ENCODE data around the gene HOTAIR.

HOTAIR gene

GRCh38 chr12:53983568-53983949, 8.8 kb upstream of the HOTAIR start (continued):
- no peak for TF ChIP-seq PATZ1 (CRISPR knock-in tag; IDR thresholded peaks at IDR 0.05; ENCODE audit: borderline replicate concordance)
- TF ChIP-seq ZFP30 (CRISPR knock-in tag; IDR thresholded peaks at IDR 0.05) = no peak
- TF ChIP-seq ESRRG (CRISPR knock-in tag; IDR thresholded peaks at IDR 0.05) = no peak
- TF ChIP-seq PPARA (CRISPR knock-in tag; IDR thresholded peaks at IDR 0.05; ENCODE audit: borderline replicate concordance) = no peak
- no peak for TF ChIP-seq TCF4 (CRISPR knock-in tag; IDR thresholded peaks at IDR 0.05; ENCODE audit: borderline replicate concordance)
- TF ChIP-seq ZFP3 (CRISPR knock-in tag; IDR thresholded peaks at IDR 0.05) = no peak
- no peak for TF ChIP-seq ISL1 (CRISPR knock-in tag; IDR thresholded peaks at IDR 0.05)
- no peak for TF ChIP-seq GLIS3 (CRISPR knock-in tag; IDR thresholded peaks at IDR 0.05)
- no peak for TF ChIP-seq ZC3H10 (CRISPR knock-in tag; IDR thresholded peaks at IDR 0.05)

- no peak for TF ChIP-seq POU6F1 (CRISPR knock-in tag; IDR thresholded peaks at IDR 0.05; ENCODE audit: borderline replicate concordance, low read depth)
- no peak for TF ChIP-seq PPARA (CRISPR knock-in tag; IDR thresholded peaks at IDR 0.05; ENCODE audit: borderline replicate concordance)
- TF ChIP-seq ZFP30 (CRISPR knock-in tag; IDR thresholded peaks at IDR 0.05) = no peak
- no peak for TF ChIP-seq CREB5 (CRISPR knock-in tag; IDR thresholded peaks at IDR 0.05; ENCODE audit: low read depth)
- TF ChIP-seq GLIS3 (CRISPR knock-in tag; IDR thresholded peaks at IDR 0.05) = no peak
- no peak for ATAC-seq
Measured at GRCh38 chr12:53982648-53983567, 8.2 kb upstream of the HOTAIR start.

GRCh38 chr12:53981634-53982565, 7.1 kb upstream of the HOTAIR start:
- no peak for TF ChIP-seq ZNF70 (CRISPR knock-in tag; IDR thresholded peaks at IDR 0.05)
- TF ChIP-seq CSRNP3 (CRISPR knock-in tag; IDR thresholded peaks at IDR 0.05) = no peak
- no peak for TF ChIP-seq PATZ1 (CRISPR knock-in tag; IDR thresholded peaks at IDR 0.05; ENCODE audit: borderline replicate concordance)
- no peak for TF ChIP-seq PPARA (CRISPR knock-in tag; IDR thresholded peaks at IDR 0.05; ENCODE audit: borderline replicate concordance)
- no peak for ATAC-seq

GRCh38 chr12:53980802-53981496, 6.2 kb upstream of the HOTAIR start:
- ATAC-seq = no peak
- TF ChIP-seq ARNTL (CRISPR knock-in tag; IDR thresholded peaks at IDR 0.05; ENCODE audit: borderline replicate concordance, low read depth) (no peak), GLIS3 (CRISPR knock-in tag; IDR thresholded peaks at IDR 0.05) (no peak), ISL1 (CRISPR knock-in tag; IDR thresholded peaks at IDR 0.05) (no peak), ESRRG (CRISPR knock-in tag; IDR thresholded peaks at IDR 0.05) (no peak), OSR1 (CRISPR knock-in tag; IDR thresholded peaks at IDR 0.05) (no peak), PATZ1 (CRISPR knock-in tag; IDR thresholded peaks at IDR 0.05; ENCODE audit: borderline replicate concordance) (no peak), ZNF565 (CRISPR knock-in tag; conservative IDR thresholded peaks at IDR 0.05; ENCODE audit: low read depth) (no peak)
